Activated CD4-positive, alpha-beta T cell treated with anti-CD3 and anti-CD28 coated beads, Interleukin-2, amount 10 ng/mL, durations not matched to agents 24 days and 14 days (primary cell): ENCODE measurements around the gene ZSWIM2. TPM values are rescaled to one million over a fixed set of nuclear protein-coding genes. Genes with fewer than 3 reads are reported as not detected.
"Not testable (repeated sequence)": the region's sequence is repeated elsewhere in the genome, so short reads cannot be mapped to it uniquely, and the experiment has no call there.

Source experiments
- DNase-seq: peaks from one replicate; pipeline ENCODE4 v3.0.0; 2022
- H3K27ac Mint-ChIP-seq: one replicate; pipeline ENCODE4 v1.8.0; 2022; ENCODE audit warnings: mild to moderate bottlenecking, mixed read lengths
- H3K27me3 Mint-ChIP-seq: one replicate; pipeline ENCODE4 v1.8.0; 2022; ENCODE audit warnings: mixed read lengths
- H3K36me3 Mint-ChIP-seq: one replicate; pipeline ENCODE4 v1.8.0; 2022; ENCODE audit warnings: low read depth, mild to moderate bottlenecking, mixed read lengths
- H3K4me1 Mint-ChIP-seq: one replicate; pipeline ENCODE4 v1.8.0; 2021; ENCODE audit warnings: mixed read lengths
- H3K4me3 Mint-ChIP-seq: one replicate; pipeline ENCODE4 v1.8.0; 2022; ENCODE audit warnings: mild to moderate bottlenecking, moderate library complexity, mixed read lengths
- H3K9me3 Mint-ChIP-seq: one replicate; pipeline ENCODE4 v1.8.0; 2021; ENCODE audit warnings: mixed read lengths
- intact Hi-C: fragments of 100-400 bp; cut with micrococcal nuclease; formaldehyde crosslinking; loops from one replicate; pipeline ENCODE4 v1.15.1; 2023
- total RNA-seq: library from RNA; stranded (reverse); gene quantifications from 2 replicates; pipeline ENCODE4 v1.2.3, GENCODE V29; 2022

ZSWIM2 gene
- total RNA-seq, 1 donor from 2014 or later, result not detected

- no peaks in the 10 kb centered on the region for H3K27me3 Mint-ChIP-seq
- intact Hi-C loops, result no loop called here
- no peaks in the 10 kb centered on the region for H3K36me3 Mint-ChIP-seq
- H3K4me3 Mint-ChIP-seq, result no peak overlapping the region
- H3K4me1 Mint-ChIP-seq, result no peaks in the 10 kb centered on the region
- DNase-seq, result no peak
- no peak overlapping the region for H3K27ac Mint-ChIP-seq
- H3K9me3 Mint-ChIP-seq, result no peaks in the 10 kb centered on the region
Measured at GRCh38 chr2:186806591-186806990, 42.4 kb downstream of the ZSWIM2 start.

DNA sequence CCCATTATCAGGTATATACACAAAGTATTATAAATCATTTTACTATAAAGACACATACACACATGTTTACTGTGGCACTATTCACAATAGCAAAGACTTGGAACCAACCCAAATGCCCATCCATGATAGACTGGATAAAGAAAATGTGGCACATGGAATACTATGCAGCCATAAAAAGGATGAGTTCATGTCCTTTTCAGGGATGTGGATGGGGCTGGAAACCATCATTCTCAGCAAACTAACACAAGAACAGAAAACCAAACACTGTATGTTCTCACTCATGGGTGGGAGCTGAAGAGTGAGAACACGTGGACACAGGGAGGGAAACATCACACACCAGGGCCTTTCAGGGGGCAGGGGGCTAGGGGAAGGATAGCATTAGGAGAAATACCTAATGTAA is 50.4 kb downstream of the ZSWIM2 start:
- intact Hi-C loops, DNase-seq, H3K4me1 Mint-ChIP-seq: not testable (repeated sequence)

DNA sequence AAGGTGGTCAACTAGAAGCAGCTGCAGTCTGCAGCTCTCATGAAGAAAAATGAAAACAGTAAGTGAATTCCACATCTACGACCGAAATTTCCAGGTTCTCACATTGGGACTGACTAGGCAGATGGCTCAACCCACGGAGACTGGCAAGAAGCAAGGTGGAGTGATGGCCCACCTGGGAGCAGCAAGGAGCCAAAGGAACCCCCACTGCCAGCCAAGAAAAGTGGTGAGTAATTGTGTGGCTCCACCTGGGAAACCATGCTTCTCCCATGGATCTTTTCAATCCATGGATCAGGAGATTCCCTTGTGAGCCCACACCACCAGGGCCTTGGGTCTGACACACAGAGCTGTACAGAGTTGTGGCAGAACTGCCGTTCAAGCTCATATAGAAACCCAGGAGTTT is 64.0 kb downstream of the ZSWIM2 start:
- no peak overlapping the region for H3K27ac Mint-ChIP-seq
- H3K36me3 Mint-ChIP-seq, result no peaks in the 10 kb centered on the region
- peaks cover 3% of the 10 kb centered on the region for H3K9me3 Mint-ChIP-seq
- DNase-seq, result no peak
- H3K27me3 Mint-ChIP-seq, result no peaks in the 10 kb centered on the region
- H3K4me3 Mint-ChIP-seq, result no peak overlapping the region
- intact Hi-C loops, result no loop called here
- H3K4me1 Mint-ChIP-seq, result no peaks in the 10 kb centered on the region

More for the DNA sequence above, 50.4 kb downstream of the ZSWIM2 start:
- not testable (repeated sequence) for H3K27ac Mint-ChIP-seq, H3K27me3 Mint-ChIP-seq, H3K36me3 Mint-ChIP-seq, H3K4me3 Mint-ChIP-seq, H3K9me3 Mint-ChIP-seq

DNA sequence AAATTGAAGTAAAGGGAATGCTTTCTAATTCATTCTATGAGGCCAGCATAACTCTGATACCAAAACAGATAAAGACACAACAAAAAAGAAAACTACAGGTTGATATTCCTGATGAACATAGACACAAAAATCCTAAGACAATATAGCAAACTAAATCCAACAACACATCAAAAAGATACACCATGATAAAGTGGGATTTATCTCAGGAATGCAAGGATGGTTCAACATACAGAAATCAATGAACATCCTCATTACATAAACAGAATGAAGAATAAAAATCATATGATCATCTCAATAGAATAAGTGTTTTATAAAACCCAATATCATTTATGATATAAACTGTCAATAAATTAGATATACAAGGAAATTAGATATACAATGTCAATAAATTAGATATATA is 65.7 kb downstream of the ZSWIM2 start:
- Mint-ChIP-seq H3K36me3 (no peaks in the 10 kb centered on the region), H3K4me3 (no peak overlapping the region), H3K27ac (no peak overlapping the region), H3K27me3 (no peaks in the 10 kb centered on the region), H3K4me1 (no peaks in the 10 kb centered on the region), H3K9me3 (peaks cover 5% of the 10 kb centered on the region)
- intact Hi-C loops, result no loop called here
- no peak for DNase-seq

DNA sequence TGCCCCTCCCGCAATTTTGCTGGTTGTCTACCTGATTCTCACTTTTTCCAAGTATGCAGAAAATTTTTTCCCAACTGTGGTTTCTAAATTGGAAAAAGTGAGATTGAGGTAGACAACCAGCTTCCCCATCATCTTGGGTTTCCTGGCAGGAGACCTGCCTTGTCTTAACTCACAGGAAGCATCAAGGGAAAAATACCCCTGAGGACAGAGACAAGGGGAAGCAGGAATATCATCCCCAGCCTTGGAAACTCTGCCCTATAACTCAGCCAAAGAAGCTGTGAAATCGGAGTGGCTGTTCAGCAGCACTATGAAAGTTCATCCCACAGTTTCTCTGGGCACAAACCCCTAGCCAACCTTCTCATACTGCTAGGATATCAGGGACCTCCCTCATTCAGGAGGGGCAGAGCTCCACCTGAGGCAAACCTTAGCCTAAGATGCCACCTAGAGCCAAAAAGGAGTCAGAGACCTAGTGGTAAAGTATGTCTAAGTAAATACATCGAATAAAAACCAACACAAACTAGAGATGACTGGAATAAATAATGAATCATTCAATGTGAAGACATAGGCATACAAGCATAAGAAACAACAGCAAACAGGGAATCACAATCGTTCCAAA is 68.2 kb downstream of the ZSWIM2 start:
- Mint-ChIP-seq H3K4me1 (no peaks in the 10 kb centered on the region), H3K9me3 (peaks cover 5% of the 10 kb centered on the region), H3K27me3 (no peaks in the 10 kb centered on the region), H3K4me3 (no peak overlapping the region), H3K36me3 (no peaks in the 10 kb centered on the region), H3K27ac (no peak overlapping the region)
- no peak for DNase-seq
- intact Hi-C loops, result no loop called here

Other genes starting within 250 kb of the ZSWIM2 start
- 0.33 and 0.43 TPM in 2 replicates for gene FAM171B, start 155.1 kb downstream of the ZSWIM2 start, total RNA-seq